GM12878 (cell line): ENCODE results near the gene TP53INP2. TPM values are rescaled to one million over a fixed set of nuclear protein-coding genes. Genes with fewer than 3 reads are reported as not detected.

Experiments used
- ATF7 ChIP-seq: fragments of 450-650 bp; IDR thresholded peaks from 2 replicates; pipeline ENCODE4 v1.6.1; 2016; ENCODE audit warnings: low read depth, mild to moderate bottlenecking
- BCL11A ChIP-seq: IDR thresholded peaks from 2 replicates; pipeline ENCODE4 v1.6.1; 2011; ENCODE audit warnings: low read depth, low read length
- CBX5 ChIP-seq: sonication (generic); IDR thresholded peaks from 2 replicates; pipeline ENCODE4 v1.6.1; 2016; ENCODE audit warnings: low read depth, moderate library complexity, mild to moderate bottlenecking, inconsistent platforms
- CHD4 ChIP-seq: fragments of 200-600 bp; sonication (generic); IDR thresholded peaks from 2 replicates; pipeline ENCODE4 v1.6.1; 2016; ENCODE audit warnings: mild to moderate bottlenecking
- CREB1 ChIP-seq: IDR thresholded peaks from 2 replicates; pipeline ENCODE4 v1.6.1; 2012; ENCODE audit warnings: low read depth, mild to moderate bottlenecking, inconsistent platforms
- FOS ChIP-seq: IDR thresholded peaks from 3 replicates; pipeline ENCODE4 v1.6.1; 2011; ENCODE audit warnings: borderline replicate concordance; ENCODE audit not compliant: insufficient read length; ENCODE audit errors: extremely low read depth
- GATAD2B ChIP-seq: fragments of 450-650 bp; conservative IDR thresholded peaks from 2 replicates; pipeline ENCODE4 v1.6.1; 2017; ENCODE audit warnings: low read depth, mild to moderate bottlenecking, moderate library complexity
- JUNB ChIP-seq: IDR thresholded peaks from 2 replicates; pipeline ENCODE4 v1.6.1; 2016; ENCODE audit warnings: antibody characterized with exemption, mild to moderate bottlenecking
- LARP7 ChIP-seq: fragments of 450-650 bp; IDR thresholded peaks from 2 replicates; pipeline ENCODE4 v1.6.1; 2017; ENCODE audit warnings: mild to moderate bottlenecking
- MLLT1 ChIP-seq: fragments of 450-650 bp; IDR thresholded peaks from 2 replicates; pipeline ENCODE4 v1.6.1; 2016; ENCODE audit warnings: mild to moderate bottlenecking
- NBN ChIP-seq: fragments of 450-650 bp; IDR thresholded peaks from 2 replicates; pipeline ENCODE4 v1.6.1; 2016
- NR2C1 ChIP-seq: fragments of 450-650 bp; IDR thresholded peaks from 2 replicates; pipeline ENCODE4 v1.6.1; 2017; ENCODE audit warnings: antibody characterized with exemption, mild to moderate bottlenecking, moderate library complexity
- PKNOX1 ChIP-seq: fragments of 450-650 bp; IDR thresholded peaks from 2 replicates; pipeline ENCODE4 v1.6.1; 2016; ENCODE audit warnings: mild to moderate bottlenecking
- RAD51 ChIP-seq: fragments of 450-650 bp; IDR thresholded peaks from 2 replicates; pipeline ENCODE4 v1.6.1; 2016; ENCODE audit warnings: moderate library complexity, mild to moderate bottlenecking, inconsistent platforms
- RB1 ChIP-seq: fragments of 450-650 bp; formaldehyde crosslinking; IDR thresholded peaks from 2 replicates; pipeline ENCODE4 v1.6.1; 2017; ENCODE audit warnings: mild to moderate bottlenecking, borderline replicate concordance
- RUNX3 ChIP-seq: IDR thresholded peaks from 2 replicates; pipeline ENCODE4 v1.6.1; 2012; ENCODE audit warnings: low read length, inconsistent platforms
- SIN3A ChIP-seq: IDR thresholded peaks from 2 replicates; pipeline ENCODE4 v1.6.1; 2012; ENCODE audit warnings: low read depth, low read length, improper control_type of control experiment
- SRF ChIP-seq, 2 experiments: IDR thresholded peaks; 2 replicates each; pipeline ENCODE4 v1.6.1; 2011; ENCODE audit warnings: low read depth in 2 of 2, low read length in 2 of 2, mild to moderate bottlenecking in 1 of 2, moderate library complexity in 1 of 2
- ZNF24 ChIP-seq: fragments of 450-650 bp; IDR thresholded peaks from 2 replicates; pipeline ENCODE4 v1.6.1; 2017; ENCODE audit warnings: antibody characterized with exemption, mild to moderate bottlenecking
- ZNF592 ChIP-seq: fragments of 450-650 bp; IDR thresholded peaks from 2 replicates; pipeline ENCODE4 v1.6.1; 2017; ENCODE audit warnings: mild to moderate bottlenecking, moderate library complexity
- ZNF622 ChIP-seq: fragments of 450-650 bp; IDR thresholded peaks from 2 replicates; pipeline ENCODE4 v1.6.1; 2017; ENCODE audit warnings: mild to moderate bottlenecking, inconsistent platforms
- ZNF687 ChIP-seq: fragments of 450-650 bp; IDR thresholded peaks from 2 replicates; pipeline ENCODE4 v1.6.1; 2017; ENCODE audit warnings: mild to moderate bottlenecking, moderate library complexity
- polyA plus RNA-seq, 11 experiments: library from polyadenylated mRNA; depleted of rRNA in 4 of 11; unstranded in 6 of 11; stranded (reverse) in 5 of 11; fragments of >200 nt; fragmentation: Nextera tagmentation in 4 of 11; fragmentation: Illumina TruSeq in 1 of 11; extraction: Ambion mirVana in 4 of 11; extraction: Trizol in 1 of 11; gene quantifications; 1 replicate in 1 of 11; 2 replicates in 10 of 11; pipeline versions ENCODE4 v1.2.1 to v1.2.3, GENCODE V29; 2011 to 2016; ENCODE audit warnings: inconsistent platforms in 2 of 11, missing spikeins in 2 of 11, low read depth in 1 of 11
- total RNA-seq, 4 experiments: library from RNA; depleted of rRNA in 3 of 4; stranded (reverse); fragments of >200 nt in 3 of 4; fragmentation: Illumina TruSeq in 1 of 4; extraction: Trizol in 1 of 4; gene quantifications; 2 replicates each; pipeline versions ENCODE4 v1.2.1 to v1.2.3, GENCODE V29; 2013 to 2021

TP53INP2 gene
- total and polyA plus RNA-seq, 10 of the 15 experiments (the other 5 are each of a cell fraction or from before 2014, with no cell fraction given) = 2.8 to 16.0 (median 4.0) TPM

DNA sequence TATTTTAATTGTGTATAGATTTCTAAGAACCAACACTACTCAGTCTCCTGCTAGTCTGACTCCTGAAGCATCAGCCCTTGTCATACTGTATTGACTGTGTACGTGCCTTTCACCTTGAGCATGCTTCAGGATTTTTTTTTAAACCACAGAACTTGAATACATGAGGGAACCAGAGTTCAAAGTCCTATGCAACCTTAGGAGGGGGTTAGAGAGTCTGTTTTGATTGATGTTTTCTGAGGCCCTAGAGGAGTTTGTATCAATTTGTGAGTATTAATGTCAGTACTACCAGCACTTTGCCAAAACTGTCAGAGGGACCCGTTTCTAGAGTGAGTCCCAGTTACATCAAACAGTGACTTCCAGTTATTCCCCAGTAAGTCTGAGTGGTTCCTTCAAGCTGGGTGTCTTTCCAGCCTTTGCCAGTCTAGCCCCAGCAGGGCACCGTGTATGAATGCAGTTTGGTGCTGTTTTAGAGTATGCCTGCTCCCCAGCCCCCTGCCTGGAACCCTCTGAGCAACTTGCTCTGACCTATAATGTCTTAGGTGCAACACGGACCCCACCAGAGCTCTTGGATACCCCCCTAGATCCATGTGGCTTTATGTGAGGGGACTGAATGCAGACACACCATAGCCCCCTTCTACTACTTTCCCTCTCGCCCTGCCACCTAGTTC, 8.5 kb downstream of the TP53INP2 start (continued):
- TF ChIP-seq RAD51 (no peak), RB1 (peak; percentile 56; the same call in 1 of the 2 replicates), CBX5 (no peak), RUNX3 (peak; percentile 78), JUNB (no peak), NR2C1 (0 out of 2 replicates have a peak, but pooled peaks have one; percentile 23), BCL11A (no peak), ZNF687 (peak; percentile 94), ATF7 (no peak; the same call in 1 of the 2 replicates), ZNF622 (no peak), ZNF24 (peak; percentile 92), FOS (no peak), ZNF592 (no peak; the same call in 1 of the 2 replicates), SIN3A (no peak), MLLT1 (no peak; the same call in 1 of the 2 replicates), GATAD2B (no peak), CREB1 (no peak), LARP7 (0 out of 2 replicates have a peak, but pooled peaks have one; percentile 21), SRF (IDR thresholded peaks at IDR 0.05; ENCODE audit: low read depth in 2 of 2, low read length in 2 of 2) (no peak), CHD4 (no peak), PKNOX1 (peak; percentile 63), NBN (peak; percentile 44; the same call in 1 of the 2 replicates)
